AG09319 (cell line): ENCODE data around the gene ACAP3.
A peak's percentile ranks its signal among the peaks of the same experiment; 100 is the strongest.

Experiments
- DNase-seq: peaks from one replicate; pipeline ENCODE4 v3.0.0-alpha.2; 2010; ENCODE audit warnings: low read depth; ENCODE audit errors: extremely low read depth
- CTCF ChIP-seq: IDR thresholded peaks from 2 replicates; pipeline ENCODE4 v1.5.1; 2011; ENCODE audit warnings: low read depth, mild to moderate bottlenecking, inconsistent platforms, low read length, moderate library complexity

The ACAP3 gene

GRCh38 chr1:1353389-1354151 lies 45.8 kb upstream of the ACAP3 start:
- no peak for DNase-seq
- TF ChIP-seq CTCF = no peak

DNA sequence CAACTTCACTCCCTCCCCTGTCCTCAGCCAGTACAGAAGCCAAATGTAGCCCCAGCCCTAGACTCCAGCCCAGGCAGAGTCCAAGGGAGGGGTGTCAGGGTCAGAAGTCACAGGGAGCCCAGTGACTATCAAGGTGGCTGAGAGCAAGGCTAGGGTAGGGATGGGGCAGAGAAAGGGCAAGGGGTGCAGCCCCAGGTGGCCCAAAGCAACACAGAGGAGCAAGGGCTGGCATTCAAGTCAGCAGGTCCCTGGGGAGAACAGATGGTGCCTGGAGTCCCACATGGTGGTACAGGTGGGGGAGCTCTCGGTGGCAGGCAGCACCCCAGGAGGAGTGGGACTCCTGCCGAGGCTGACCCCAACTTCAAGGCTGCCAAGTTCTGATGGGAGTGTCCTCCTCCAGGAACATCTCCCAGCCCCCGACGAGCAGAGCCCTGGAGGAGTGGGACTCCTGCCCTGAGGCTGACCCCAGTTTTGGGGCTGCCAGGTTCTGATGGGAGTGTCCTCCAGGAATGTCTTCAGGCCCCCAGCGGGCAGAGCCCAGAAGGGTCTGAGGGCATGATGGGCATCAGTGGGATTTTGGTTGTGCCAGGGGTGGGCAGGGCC lies 45.2 kb upstream of the ACAP3 start:
- DNase-seq = no peak
- TF ChIP-seq CTCF = no peak

DNA sequence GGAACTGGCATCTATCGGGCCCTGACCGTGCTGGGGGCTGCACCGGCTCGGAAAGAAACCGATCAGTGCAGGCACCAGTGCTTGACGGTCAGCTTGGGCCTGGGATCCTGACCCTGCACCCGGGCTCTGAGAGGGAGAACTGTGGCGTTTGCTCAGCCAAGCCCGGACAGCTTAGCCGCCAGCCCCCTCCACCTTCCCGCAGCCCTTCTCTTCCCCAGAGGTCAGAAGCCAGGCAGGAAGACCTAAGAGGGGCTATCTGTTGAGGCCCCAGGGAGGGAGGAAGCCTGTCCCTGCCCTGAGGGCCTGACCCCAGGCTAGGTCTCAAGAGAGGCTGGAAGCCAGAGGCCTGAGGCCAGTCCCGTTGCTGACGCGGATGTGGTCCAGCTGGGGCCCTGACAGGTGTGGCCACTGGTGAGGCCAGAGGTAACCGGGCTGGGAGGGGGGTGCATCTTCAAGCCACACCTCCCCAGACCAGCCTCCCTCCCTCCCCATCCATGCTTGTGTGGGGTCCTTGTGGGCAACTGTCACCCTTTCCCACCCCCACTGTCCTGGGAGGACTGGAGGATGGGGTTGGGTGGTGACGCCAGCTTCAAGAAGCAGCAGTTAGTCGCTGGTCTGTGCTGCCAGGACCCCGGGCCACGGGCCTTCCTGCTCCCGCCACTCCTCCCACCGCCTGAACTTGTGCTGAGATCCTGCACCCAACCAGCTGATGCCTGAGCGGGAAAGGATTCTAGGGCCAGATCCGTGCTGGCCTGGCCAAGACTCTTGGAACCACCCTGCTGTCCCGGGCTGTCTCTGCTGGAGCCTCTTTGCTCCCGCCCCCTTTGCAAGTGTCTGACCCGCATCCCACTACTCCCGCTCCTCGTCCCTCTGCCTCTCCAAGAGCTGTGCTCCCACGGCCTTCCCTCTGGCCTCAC lies 44.0 kb upstream of the ACAP3 start:
- DNase-seq = no peak
- no peak for TF ChIP-seq CTCF

GRCh38 chr1:1349256-1350012 lies 41.7 kb upstream of the ACAP3 start, which contains the start of gene DVL1:
TSS of gene DVL1 (minus strand) at chr1:1349418. CDS start at chr1:1349065, 353 bp downstream.
- no peak for DNase-seq

DNA sequence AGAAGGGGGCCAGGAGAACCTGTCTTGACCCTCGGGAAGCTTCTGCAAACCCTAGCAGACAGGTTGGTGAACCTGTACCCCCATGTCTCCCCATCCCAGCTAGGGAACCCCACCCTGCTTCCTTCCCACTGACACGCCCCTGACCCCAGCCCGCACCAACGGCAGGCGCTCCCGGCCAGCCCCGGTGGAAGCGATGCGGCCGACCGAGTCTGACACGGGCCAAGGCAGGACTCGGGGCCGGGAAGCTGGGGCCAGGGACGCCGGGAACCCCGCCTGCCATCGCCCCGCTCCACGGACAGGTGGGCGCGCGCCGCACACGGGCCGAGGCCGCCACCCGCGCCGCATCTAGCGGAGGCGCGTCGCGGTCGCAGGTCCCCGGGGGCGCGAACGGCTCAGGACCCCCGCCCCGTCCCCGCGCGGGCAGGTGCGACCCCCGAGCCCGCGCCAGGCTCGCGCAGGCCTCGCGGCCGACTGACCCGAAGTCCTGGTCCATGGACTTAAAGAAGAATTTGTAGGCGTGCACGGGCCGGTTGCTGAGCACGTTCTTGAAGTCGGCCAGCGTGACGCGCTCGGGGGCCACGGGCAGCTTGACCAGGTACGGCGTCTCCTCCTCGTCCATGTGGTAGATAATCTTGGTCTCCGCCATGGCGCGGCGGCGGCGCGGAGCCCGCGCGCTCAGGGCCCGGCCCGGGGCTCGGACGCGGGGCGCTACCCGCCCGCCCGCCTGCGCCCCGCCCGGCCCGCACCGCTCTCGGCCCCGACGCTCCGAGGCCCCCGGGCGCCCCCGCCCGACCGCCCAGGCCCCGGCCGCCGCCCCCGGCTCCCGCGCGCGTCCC lies 40.9 kb upstream of the ACAP3 start:
- DNase-seq = no peak
- no peak for TF ChIP-seq CTCF

More at GRCh38 chr1:1349256-1350012, 41.7 kb upstream of the ACAP3 start, which contains the start of gene DVL1:
- TF ChIP-seq CTCF = peak; percentile 43
